ENCODE results near the gene WHAMM.

The WHAMM gene

GRCh38 chr15:82810890-82811426 lies 1.5 kb downstream of the WHAMM start (continued):
- TF ChIP-seq ZNF555 (tag by site-specific recombination; conservative IDR thresholded peaks at IDR 0.05) (no peak), SETDB1 (IDR thresholded peaks at IDR 0.05; ENCODE audit: insufficient read length, low read length) (no peak), OSR2 (tag by site-specific recombination; IDR thresholded peaks at IDR 0.05) (no peak), ZFHX2 (tag by site-specific recombination; conservative IDR thresholded peaks at IDR 0.05) (0 out of 2 replicates have a peak, but pooled peaks have one; percentile 10), SP7 (tag by site-specific recombination; IDR thresholded peaks at IDR 0.05) (no peak), PRDM1 (tag by site-specific recombination; IDR thresholded peaks at IDR 0.05) (0 out of 2 replicates have a peak, but pooled peaks have one; percentile 55), ZNF114 (tag by site-specific recombination; IDR thresholded peaks at IDR 0.05) (no peak), GLI2 (tag by site-specific recombination; IDR thresholded peaks at IDR 0.05; ENCODE audit: borderline replicate concordance, low read depth) (no peak), ZNF513 (tag by site-specific recombination; IDR thresholded peaks at IDR 0.05) (no peak), ZSCAN30 (tag by site-specific recombination; IDR thresholded peaks at IDR 0.05) (no peak), ZNF335 (tag by site-specific recombination; conservative IDR thresholded peaks at IDR 0.05) (peak; percentile 9; the same call in 1 of the 2 replicates), ZNF112 (tag by site-specific recombination; IDR thresholded peaks at IDR 0.05) (no peak), ZNF266 (tag by site-specific recombination; IDR thresholded peaks at IDR 0.05; ENCODE audit: low read depth) (no peak)

GRCh38 chr15:82812994-82813393 lies 3.6 kb downstream of the WHAMM start:
- Histone ChIP-seq H3K27ac (ENCODE audit: extremely low read depth, low read depth, low read length) (no peak overlapping the region), H3K4me1 (ENCODE audit: control insufficient read depth, insufficient read depth, low read length) (peaks cover 5% of the 10 kb centered on the region; the same call in 1 of the 2 replicates), H3K9me3 (ENCODE audit: control insufficient read depth, insufficient read depth, low read depth, low read length) (no peaks in the 10 kb centered on the region), H3K4me3 (ENCODE audit: low read depth, low read length) (no peak overlapping the region), H3K36me3 (ENCODE audit: control insufficient read depth in 2 of 2, insufficient read depth in 1 of 2, low read length in 2 of 2) (peaks cover 45 to 46% of the 10 kb centered on the region in 2 experiments)
- CTCF ChIA-PET: interaction anchor here (0.6 to 1.1 kb wide), 4 partner anchors 32 to 187 kb away, joined by 3 to 7 read pairs (median 3); no protein-coding TSS in a partner anchor
- POLR2A ChIA-PET: interaction anchor here (0.6 to 2.1 kb wide), 3 partner anchors 63 to 273 kb away, joined by 3 to 6 read pairs (median 3); no protein-coding TSS in a partner anchor
- TF ChIP-seq ZNF335 (tag by site-specific recombination; conservative IDR thresholded peaks at IDR 0.05): no peak
- TF ChIP-seq HIC1 (tag by site-specific recombination; IDR thresholded peaks at IDR 0.05): no peak
- no peak for TF ChIP-seq SP3 (tag by site-specific recombination; IDR thresholded peaks at IDR 0.05)
- no peak for TF ChIP-seq ZNF837 (tag by site-specific recombination; IDR thresholded peaks at IDR 0.05)
- TF ChIP-seq ZNF529 (tag by site-specific recombination; IDR thresholded peaks at IDR 0.05; ENCODE audit: insufficient replicate concordance): no peak
- TF ChIP-seq ZNF626 (tag by site-specific recombination; IDR thresholded peaks at IDR 0.05): no peak
- no peak for TF ChIP-seq ZNF416 (tag by site-specific recombination; IDR thresholded peaks at IDR 0.05)
- no peak for TF ChIP-seq ZBTB10 (tag by site-specific recombination; IDR thresholded peaks at IDR 0.05)
- no peak for TF ChIP-seq ZNF776 (tag by site-specific recombination; IDR thresholded peaks at IDR 0.05; ENCODE audit: borderline replicate concordance)
- no peak for TF ChIP-seq ZNF600 (tag by site-specific recombination; IDR thresholded peaks at IDR 0.05)
- TF ChIP-seq GLI4 (tag by site-specific recombination; IDR thresholded peaks at IDR 0.05): no peak
- no peak for TF ChIP-seq YY2 (tag by site-specific recombination; IDR thresholded peaks at IDR 0.05)
- no peak for TF ChIP-seq ZNF768 (tag by site-specific recombination; IDR thresholded peaks at IDR 0.05)
- TF ChIP-seq ZNF23 (tag by site-specific recombination; IDR thresholded peaks at IDR 0.05; ENCODE audit: borderline replicate concordance): no peak
- TF ChIP-seq ZFP69B (tag by site-specific recombination; IDR thresholded peaks at IDR 0.05): no peak
- no peak for TF ChIP-seq ZNF621 (tag by site-specific recombination; IDR thresholded peaks at IDR 0.05)
- no peak for TF ChIP-seq ZNF24 (tag by site-specific recombination; IDR thresholded peaks at IDR 0.05)

Measured in HEK293 (cell line).